ENCODE data around the gene ANKRD61.
A peak's percentile ranks its signal among the peaks of the same experiment; 100 is the strongest.
"Not testable (repeated sequence)": the region's sequence is repeated elsewhere in the genome, so short reads cannot be mapped to it uniquely, and the experiment has no call there.

The ANKRD61 gene

GRCh38 chr7:6030988-6031387 lies at the start of gene ANKRD61:
ANKRD61 (plus strand) TSS chr7:6031376; CDS start chr7:6031376, 0 bp downstream.
- no peak for DNase-seq

GRCh38 chr7:5987061-5987460 lies 44.1 kb upstream of the ANKRD61 start:
- DNase-seq: not testable (repeated sequence)

- peak; percentile 46 for DNase-seq
These were observed 33.9 kb upstream of the ANKRD61 start for GRCh38 chr7:5997210-5997808.

GRCh38 chr7:6007386-6007785 lies 23.8 kb upstream of the ANKRD61 start:
- DNase-seq: no peak

- DNase-seq: not testable (repeated sequence)
These were observed 23.2 kb upstream of the ANKRD61 start for GRCh38 chr7:6007835-6008590.

GRCh38 chr7:6008668-6009611 lies 22.2 kb upstream of the ANKRD61 start, which contains the start of the genes AIMP2 and PMS2:
AIMP2 (plus strand) TSS chr7:6009272; CDS start chr7:6009364, 92 bp downstream.
PMS2 (minus strand) TSS chr7:6009049; CDS start chr7:6009019, 30 bp downstream.
- peak; percentile 99 for DNase-seq

GRCh38 chr7:6010370-6010769 lies 20.8 kb upstream of the ANKRD61 start:
- not testable (repeated sequence) for DNase-seq

- no peak for DNase-seq
These were observed 19.6 kb upstream of the ANKRD61 start for GRCh38 chr7:6011541-6011940.

- DNase-seq: peak; percentile 58
These were observed 18.6 kb upstream of the ANKRD61 start for GRCh38 chr7:6012355-6013104.

GRCh38 chr7:6015917-6016652 lies 15.1 kb upstream of the ANKRD61 start:
- peak; percentile 61 for DNase-seq

GRCh38 chr7:6016653-6016966 lies 14.6 kb upstream of the ANKRD61 start:
- no peak for DNase-seq

GRCh38 chr7:6020371-6021286 lies 10.5 kb upstream of the ANKRD61 start:
- no peak for DNase-seq

- DNase-seq: no peak
These were observed 8.5 kb upstream of the ANKRD61 start for GRCh38 chr7:6022707-6023106.

GRCh38 chr7:6023974-6024435 lies 7.2 kb upstream of the ANKRD61 start:
- DNase-seq: no peak

- DNase-seq: peak; percentile 69
These were observed 5.0 kb upstream of the ANKRD61 start for GRCh38 chr7:6026011-6026819.

GRCh38 chr7:6026820-6027311 lies 4.3 kb upstream of the ANKRD61 start:
- DNase-seq: no peak

- no peak for DNase-seq
These were observed 3.3 kb upstream of the ANKRD61 start for GRCh38 chr7:6027806-6028365.

GRCh38 chr7:6028563-6028962 lies 2.6 kb upstream of the ANKRD61 start:
- no peak for DNase-seq

GRCh38 chr7:6031567-6031966 lies 391 bp downstream of the ANKRD61 start:
- DNase-seq: no peak

Measured in activated CD4-positive, alpha-beta T cell treated with anti-CD3 and anti-CD28 coated beads, Interleukin-2, Interleukin-6, amounts not matched to agents 100 ng/mL and 50 ng/mL, durations not matched to agents 16 hours and 8 hours (primary cell).